Breast epithelium (tissue), 3 donors: ENCODE results near the gene F2R.

Source experiments
- CTCF ChIP-seq, 3 donors: fragments of 450-650 bp; IDR thresholded peaks; one replicate each; pipeline ENCODE4 v1.5.1; 2016 to 2017; ENCODE audit warnings: antibody characterized with exemption in 3 of 3, mild to moderate bottlenecking in 3 of 3, moderate library complexity in 3 of 3
- POLR2A ChIP-seq: fragments of 450-650 bp; IDR thresholded peaks from one replicate; pipeline ENCODE4 v1.6.1; 2016; ENCODE audit warnings: antibody characterized with exemption, mild to moderate bottlenecking, moderate library complexity
- POLR2AphosphoS5 ChIP-seq, 3 donors: sonication (generic); formaldehyde crosslinking; IDR thresholded peaks; one replicate each; pipeline ENCODE4 v1.6.1; 2017; ENCODE audit warnings: antibody characterized with exemption in 3 of 3

GRCh38 chr5:76775921-76776320 lies 60.0 kb downstream of the F2R start:
- TF ChIP-seq CTCF (IDR thresholded peaks at IDR 0.05) (no peak), POLR2A (no peak), POLR2AphosphoS5 (IDR thresholded peaks at IDR 0.05) (no peak)
